ENCODE data around the gene OR4N5. TPM values are rescaled to one million over a fixed set of nuclear protein-coding genes. Genes with fewer than 3 reads are reported as not detected.

The OR4N5 gene
- total and polyA plus RNA-seq, 2 experiments from 2014 or later = not detected

GRCh38 chr14:20110438-20110837 lies 28.2 kb upstream of the OR4N5 start, which contains the start of gene OR4K17:
Gene OR4K17 (plus strand): TSS chr14:20110739. CDS start chr14:20117500, 6,761 bp downstream.
- Histone ChIP-seq H3K27ac (ENCODE audit: low read depth) (no peak within 1 kb of the TSS), H4K20me1 (replicated peaks; ENCODE audit: insufficient read depth) (no peaks in the 10 kb centered on the region), H2AFZ (no peak within 1 kb of the TSS), H3K4me1 (ENCODE audit: insufficient read depth) (no peaks in the 10 kb centered on the region), H3K27me3 (ENCODE audit: insufficient read depth) (no peaks in the 10 kb centered on the region), H3K4me2 (no peak within 1 kb of the TSS), H3K4me3 (no peak within 1 kb of the TSS), H3K36me3 (ENCODE audit: insufficient read depth) (peaks cover 7% of the 10 kb centered on the region; the same call in 1 of the 2 replicates), H3K9me2 (ENCODE audit: insufficient read depth) (no peaks in the 10 kb centered on the region), H3K79me2 (replicated peaks; ENCODE audit: insufficient read depth) (no peaks in the 10 kb centered on the region), H3F3A (replicated peaks; ENCODE audit: low read depth) (no peaks in the 10 kb centered on the region)
- Mint-ChIP-seq H3K27me3 (ENCODE audit: insufficient read depth, low read depth, poor library complexity) (peaks cover 1% of the 10 kb centered on the region), H3K27ac (no peak within 1 kb of the TSS), H3K4me1 (no peaks in the 10 kb centered on the region), H3K4me3 (no peak within 1 kb of the TSS), H3K9me3 (peaks cover 53% of the 10 kb centered on the region), H3K36me3 (ENCODE audit: low read depth) (peaks cover 3% of the 10 kb centered on the region; the same call in 1 of the 3 replicates)
- no peak for TF ChIP-seq ETS1 (IDR thresholded peaks at IDR 0.05)
- no peak for TF ChIP-seq JUNB (IDR thresholded peaks at IDR 0.05; ENCODE audit: unreplicated experiment)
- TF ChIP-seq EZH2phosphoT487 (IDR thresholded peaks at IDR 0.05; ENCODE audit: unreplicated experiment) = no peak
- no peak for TF ChIP-seq CREB1 (CRISPR knock-in tag; IDR thresholded peaks at IDR 0.05; ENCODE audit: low read depth)
- TF ChIP-seq STAT1 (IDR thresholded peaks at IDR 0.05; ENCODE audit: unreplicated experiment) = no peak
- TF ChIP-seq ZNF462 (CRISPR knock-in tag; IDR thresholded peaks at IDR 0.05) = no peak
- TF ChIP-seq, protein P1, sequence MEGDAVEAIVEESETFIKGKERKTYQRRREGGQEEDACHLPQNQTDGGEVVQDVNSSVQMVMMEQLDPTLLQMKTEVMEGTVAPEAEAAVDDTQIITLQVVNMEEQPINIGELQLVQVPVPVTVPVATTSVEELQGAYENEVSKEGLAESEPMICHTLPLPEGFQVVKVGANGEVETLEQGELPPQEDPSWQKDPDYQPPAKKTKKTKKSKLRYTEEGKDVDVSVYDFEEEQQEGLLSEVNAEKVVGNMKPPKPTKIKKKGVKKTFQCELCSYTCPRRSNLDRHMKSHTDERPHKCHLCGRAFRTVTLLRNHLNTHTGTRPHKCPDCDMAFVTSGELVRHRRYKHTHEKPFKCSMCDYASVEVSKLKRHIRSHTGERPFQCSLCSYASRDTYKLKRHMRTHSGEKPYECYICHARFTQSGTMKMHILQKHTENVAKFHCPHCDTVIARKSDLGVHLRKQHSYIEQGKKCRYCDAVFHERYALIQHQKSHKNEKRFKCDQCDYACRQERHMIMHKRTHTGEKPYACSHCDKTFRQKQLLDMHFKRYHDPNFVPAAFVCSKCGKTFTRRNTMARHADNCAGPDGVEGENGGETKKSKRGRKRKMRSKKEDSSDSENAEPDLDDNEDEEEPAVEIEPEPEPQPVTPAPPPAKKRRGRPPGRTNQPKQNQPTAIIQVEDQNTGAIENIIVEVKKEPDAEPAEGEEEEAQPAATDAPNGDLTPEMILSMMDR (conservative IDR thresholded peaks at IDR 0.05; ENCODE audit: low read depth in 2 of 2) = no peak
- no peak for TF ChIP-seq EZH2 (IDR thresholded peaks at IDR 0.05; ENCODE audit: low read depth, unreplicated experiment)
- TF ChIP-seq NANOG (IDR thresholded peaks at IDR 0.05; ENCODE audit: borderline replicate concordance) = no peak
- no peak for TF ChIP-seq POLR2AphosphoS5 (IDR thresholded peaks at IDR 0.05; ENCODE audit: low read depth)
- no peak for TF ChIP-seq ZNF114 (CRISPR knock-in tag; IDR thresholded peaks at IDR 0.05)
- TF ChIP-seq, protein P2, sequence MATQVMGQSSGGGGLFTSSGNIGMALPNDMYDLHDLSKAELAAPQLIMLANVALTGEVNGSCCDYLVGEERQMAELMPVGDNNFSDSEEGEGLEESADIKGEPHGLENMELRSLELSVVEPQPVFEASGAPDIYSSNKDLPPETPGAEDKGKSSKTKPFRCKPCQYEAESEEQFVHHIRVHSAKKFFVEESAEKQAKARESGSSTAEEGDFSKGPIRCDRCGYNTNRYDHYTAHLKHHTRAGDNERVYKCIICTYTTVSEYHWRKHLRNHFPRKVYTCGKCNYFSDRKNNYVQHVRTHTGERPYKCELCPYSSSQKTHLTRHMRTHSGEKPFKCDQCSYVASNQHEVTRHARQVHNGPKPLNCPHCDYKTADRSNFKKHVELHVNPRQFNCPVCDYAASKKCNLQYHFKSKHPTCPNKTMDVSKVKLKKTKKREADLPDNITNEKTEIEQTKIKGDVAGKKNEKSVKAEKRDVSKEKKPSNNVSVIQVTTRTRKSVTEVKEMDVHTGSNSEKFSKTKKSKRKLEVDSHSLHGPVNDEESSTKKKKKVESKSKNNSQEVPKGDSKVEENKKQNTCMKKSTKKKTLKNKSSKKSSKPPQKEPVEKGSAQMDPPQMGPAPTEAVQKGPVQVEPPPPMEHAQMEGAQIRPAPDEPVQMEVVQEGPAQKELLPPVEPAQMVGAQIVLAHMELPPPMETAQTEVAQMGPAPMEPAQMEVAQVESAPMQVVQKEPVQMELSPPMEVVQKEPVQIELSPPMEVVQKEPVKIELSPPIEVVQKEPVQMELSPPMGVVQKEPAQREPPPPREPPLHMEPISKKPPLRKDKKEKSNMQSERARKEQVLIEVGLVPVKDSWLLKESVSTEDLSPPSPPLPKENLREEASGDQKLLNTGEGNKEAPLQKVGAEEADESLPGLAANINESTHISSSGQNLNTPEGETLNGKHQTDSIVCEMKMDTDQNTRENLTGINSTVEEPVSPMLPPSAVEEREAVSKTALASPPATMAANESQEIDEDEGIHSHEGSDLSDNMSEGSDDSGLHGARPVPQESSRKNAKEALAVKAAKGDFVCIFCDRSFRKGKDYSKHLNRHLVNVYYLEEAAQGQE (IDR thresholded peaks at IDR 0.05; ENCODE audit: unreplicated experiment) = no peak
- TF ChIP-seq ZNF331 (CRISPR knock-in tag; IDR thresholded peaks at IDR 0.05; ENCODE audit: low read depth) = no peak
- DNase-seq (ENCODE audit: low spot score) = no peak
- ATAC-seq = no peak

All from GM23338 (cell line).